IMR-90 (cell line): ENCODE data around the gene MAEA. TPM values are rescaled to one million over a fixed set of nuclear protein-coding genes. Genes with fewer than 3 reads are reported as not detected.

Experiments
- ATAC-seq: fragments of 200-7000 bp; cut with Tn5 transposase; 2 replicates; pipeline ENCODE4 v1.9.1; 2020; ENCODE audit warnings: low read depth, mild to moderate bottlenecking, moderate library complexity
- BruUV-seq: library from RNA; stranded (reverse); fragments of 400-500 nt; replicated peaks from 2 replicates; lab custom pipeline; 2021; lab: Mats Ljungman, UMichigan
- CTCF ChIA-PET: fragments of 300-600 bp; formaldehyde crosslinking; extraction: SDS; loops from one replicate; lab custom pipeline; 2021; ENCODE audit warnings: antibody characterized with exemption; lab: Yijun Ruan, JAX
- POLR2A ChIA-PET: fragments of 300-600 bp; sonication (Branson Sonifier 250); formaldehyde crosslinking; loops from one replicate; lab custom pipeline; 2022; ENCODE audit warnings: antibody characterized with exemption; ENCODE audit not compliant: unreplicated experiment; lab: Charles Lee
- DNase-seq: peaks from one replicate; pipeline ENCODE4 v3.0.0; 2013
- H2AFZ ChIP-seq: replicated peaks from 2 replicates; pipeline ENCODE3; 2013; ENCODE audit warnings: low read length, mild to moderate bottlenecking; ENCODE audit not compliant: poor library complexity
- H2AK5ac ChIP-seq: 2 replicates; pipeline ENCODE4 v1.6.1; 2013; ENCODE audit warnings: low read depth, low read length, inconsistent platforms
- H2AK9ac ChIP-seq: replicated peaks from 2 replicates; pipeline ENCODE3; 2013; ENCODE audit warnings: mild to moderate bottlenecking, low read depth, low read length, moderate library complexity; ENCODE audit not compliant: poor library complexity
- H2BK120ac ChIP-seq: 2 replicates; pipeline ENCODE4 v1.6.1; 2013; ENCODE audit warnings: low read depth, low read length, inconsistent platforms
- H2BK15ac ChIP-seq: 3 replicates; pipeline ENCODE4 v1.6.1; 2013; ENCODE audit warnings: low read depth, low read length, inconsistent platforms
- H2BK20ac ChIP-seq: 2 replicates; pipeline ENCODE4 v1.6.1; 2013; ENCODE audit warnings: low read depth, mild to moderate bottlenecking, inconsistent platforms, low read length, moderate library complexity
- H2BK5ac ChIP-seq: 2 replicates; pipeline ENCODE4 v1.6.1; 2013; ENCODE audit warnings: mild to moderate bottlenecking, low read depth, low read length, inconsistent platforms; ENCODE audit not compliant: poor library complexity, severe bottlenecking
- H3K14ac ChIP-seq: replicated peaks from 2 replicates; pipeline ENCODE4 v1.6.1; 2013; ENCODE audit warnings: low read depth, low read length, inconsistent platforms
- H3K18ac ChIP-seq: 2 replicates; pipeline ENCODE4 v1.6.1; 2013; ENCODE audit warnings: low read depth, low read length, control low read depth
- H3K23ac ChIP-seq: 2 replicates; pipeline ENCODE4 v1.6.1; 2013; ENCODE audit warnings: low read depth, low read length, inconsistent platforms
- H3K27ac ChIP-seq: 2 replicates; pipeline ENCODE4 v1.5.1; 2013; ENCODE audit warnings: mild to moderate bottlenecking, control low read depth, low read length; ENCODE audit not compliant: insufficient read depth
- H3K27me3 ChIP-seq: 2 replicates; pipeline ENCODE4 v1.6.1; 2013; ENCODE audit warnings: low read length; ENCODE audit not compliant: control insufficient read depth, insufficient read depth
- H3K36me3 ChIP-seq: 2 replicates; pipeline ENCODE4 v1.6.1; 2013; ENCODE audit warnings: low read length, mixed read lengths; ENCODE audit not compliant: control insufficient read depth, insufficient read depth
- H3K4ac ChIP-seq: 2 replicates; pipeline ENCODE4 v1.6.1; 2013; ENCODE audit warnings: low read depth, low read length, inconsistent platforms
- H3K4me1 ChIP-seq: 2 replicates; pipeline ENCODE4 v1.6.1; 2013; ENCODE audit warnings: low read length, mixed read lengths; ENCODE audit not compliant: control insufficient read depth, insufficient read depth
- H3K4me2 ChIP-seq: 2 replicates; pipeline ENCODE4 v1.6.1; 2013; ENCODE audit warnings: low read depth, mild to moderate bottlenecking, control low read depth, low read length, moderate library complexity
- H3K4me3 ChIP-seq: 2 replicates; pipeline ENCODE4 v1.5.1; 2013; ENCODE audit warnings: low read depth, mild to moderate bottlenecking, control low read depth, low read length, moderate library complexity; ENCODE audit not compliant: insufficient read depth
- H3K56ac ChIP-seq: 2 replicates; pipeline ENCODE4 v1.6.1; 2013; ENCODE audit warnings: low read length, inconsistent platforms; ENCODE audit not compliant: insufficient read depth; ENCODE audit errors: extremely low read depth
- H3K79me1 ChIP-seq, 2 experiments: 2 replicates each; pipeline ENCODE4 v1.6.1; 2013; ENCODE audit warnings: low read length in 2 of 2, inconsistent platforms in 1 of 2, low read depth in 1 of 2
- H3K9ac ChIP-seq: 2 replicates; pipeline ENCODE4 v1.6.1; 2013; ENCODE audit warnings: low read depth, low read length, control low read depth
- H3K9me1 ChIP-seq: 2 replicates; pipeline ENCODE4 v1.6.1; 2013; ENCODE audit warnings: low read length, inconsistent platforms; ENCODE audit not compliant: insufficient read depth
- H3K9me3 ChIP-seq: 2 replicates; pipeline ENCODE4 v1.6.1; 2013; ENCODE audit warnings: low read length; ENCODE audit not compliant: control insufficient read depth, insufficient read depth
- H4K20me1 ChIP-seq: 2 replicates; pipeline ENCODE4 v1.6.1; 2013; ENCODE audit warnings: low read length, inconsistent platforms; ENCODE audit not compliant: insufficient read depth
- H4K5ac ChIP-seq: 2 replicates; pipeline ENCODE4 v1.6.1; 2013; ENCODE audit warnings: mild to moderate bottlenecking, low read depth, low read length, control low read depth
- H4K8ac ChIP-seq, 2 experiments: 2 replicates each; pipeline ENCODE4 v1.6.1; 2013; ENCODE audit warnings: low read depth in 2 of 2, low read length in 2 of 2, control low read depth in 1 of 2, inconsistent platforms in 1 of 2
- H4K91ac ChIP-seq: 2 replicates; pipeline ENCODE4 v1.6.1; 2013; ENCODE audit warnings: low read depth, low read length, inconsistent platforms; ENCODE audit not compliant: insufficient read depth
- CEBPB ChIP-seq: IDR thresholded peaks from 2 replicates; pipeline ENCODE4 v1.6.1; 2012; ENCODE audit warnings: low read depth, low read length, improper control_type of control experiment
- FOS ChIP-seq: fragments of 150-350 bp; IDR thresholded peaks from 2 replicates; pipeline ENCODE4 v1.6.1; 2016; ENCODE audit warnings: low read depth, low read length
- NFE2L2 ChIP-seq: fragments of 150-350 bp; IDR thresholded peaks from 2 replicates; pipeline ENCODE4 v1.6.1; 2016; ENCODE audit warnings: low read depth, mild to moderate bottlenecking, low read length
- POLR2A ChIP-seq: IDR thresholded peaks from 2 replicates; pipeline ENCODE4 v1.6.1; 2012; ENCODE audit warnings: mild to moderate bottlenecking, low read depth, low read length
- RCOR1 ChIP-seq: IDR thresholded peaks from 2 replicates; pipeline ENCODE4 v1.6.1; 2012; ENCODE audit warnings: mild to moderate bottlenecking, low read length, improper control_type of control experiment; ENCODE audit not compliant: insufficient replicate concordance
- SMC3 ChIP-seq: fragments of 150-350 bp; IDR thresholded peaks from 2 replicates; pipeline ENCODE4 v1.6.1; 2016; ENCODE audit warnings: low read depth, mild to moderate bottlenecking, antibody characterized with exemption, low read length, moderate library complexity
- WGBS, 2 experiments: methylation state at CpG; one replicate each; pipeline versions ENCODE4 v1.1.5 to v1.1.7; 2013; ENCODE audit warnings: missing lambda C conversion rate in 2 of 2; ENCODE audit not compliant: insufficient read length in 1 of 2; ENCODE audit errors: extremely low coverage in 2 of 2; 5-methylcytosine and 5-hydroxymethylcytosine counted together
- dilution Hi-C: fragments of 300-500 bp; cut with HindIII; formaldehyde crosslinking; loops from one replicate; pipeline ENCODE4 v1.14.3; 2018; ENCODE audit warnings: low sequenced_read_pairs; ENCODE audit not compliant: unreplicated experiment
- in situ Hi-C: fragments of 300-500 bp; cut with MboI; formaldehyde crosslinking; loops from 3 replicates; pipeline ENCODE4 v1.14.3; 2019; ENCODE audit warnings: low sequenced_read_pairs, inconsistent platforms, mixed read lengths
- intact Hi-C: fragments of 100-400 bp; cut with micrococcal nuclease; formaldehyde crosslinking; loops from 2 replicates; pipeline ENCODE4 v1.10.0; 2022
- polyA plus RNA-seq, 3 experiments: library from polyadenylated mRNA; depleted of rRNA; stranded (reverse); fragments of >200 nt; gene quantifications; 2 replicates each; pipeline ENCODE4 v1.2.3, GENCODE V29; 2012; ENCODE audit warnings: low replicate concordance in 1 of 3
- total RNA-seq: library from RNA; depleted of rRNA; stranded (reverse); fragments of >200 nt; gene quantifications from 2 replicates; pipeline ENCODE4 v1.2.3, GENCODE V29; 2012
- TF ChIP-seq, protein P1 (sequence below): fragments of 150-350 bp; IDR thresholded peaks from 2 replicates; pipeline ENCODE4 v1.6.1; 2016; ENCODE audit warnings: low read depth, mild to moderate bottlenecking, low read length, moderate library complexity, borderline replicate concordance
- TF ChIP-seq, protein P2 (sequence below): conservative IDR thresholded peaks from 2 replicates; pipeline ENCODE4 v1.5.1; 2012; ENCODE audit warnings: mild to moderate bottlenecking, low read depth, low read length, improper control_type of control experiment

The MAEA gene
- total and polyA plus RNA-seq, 2 of the 4 experiments (the other 2 are of a cell fraction): 61.5 to 108 TPM

DNA sequence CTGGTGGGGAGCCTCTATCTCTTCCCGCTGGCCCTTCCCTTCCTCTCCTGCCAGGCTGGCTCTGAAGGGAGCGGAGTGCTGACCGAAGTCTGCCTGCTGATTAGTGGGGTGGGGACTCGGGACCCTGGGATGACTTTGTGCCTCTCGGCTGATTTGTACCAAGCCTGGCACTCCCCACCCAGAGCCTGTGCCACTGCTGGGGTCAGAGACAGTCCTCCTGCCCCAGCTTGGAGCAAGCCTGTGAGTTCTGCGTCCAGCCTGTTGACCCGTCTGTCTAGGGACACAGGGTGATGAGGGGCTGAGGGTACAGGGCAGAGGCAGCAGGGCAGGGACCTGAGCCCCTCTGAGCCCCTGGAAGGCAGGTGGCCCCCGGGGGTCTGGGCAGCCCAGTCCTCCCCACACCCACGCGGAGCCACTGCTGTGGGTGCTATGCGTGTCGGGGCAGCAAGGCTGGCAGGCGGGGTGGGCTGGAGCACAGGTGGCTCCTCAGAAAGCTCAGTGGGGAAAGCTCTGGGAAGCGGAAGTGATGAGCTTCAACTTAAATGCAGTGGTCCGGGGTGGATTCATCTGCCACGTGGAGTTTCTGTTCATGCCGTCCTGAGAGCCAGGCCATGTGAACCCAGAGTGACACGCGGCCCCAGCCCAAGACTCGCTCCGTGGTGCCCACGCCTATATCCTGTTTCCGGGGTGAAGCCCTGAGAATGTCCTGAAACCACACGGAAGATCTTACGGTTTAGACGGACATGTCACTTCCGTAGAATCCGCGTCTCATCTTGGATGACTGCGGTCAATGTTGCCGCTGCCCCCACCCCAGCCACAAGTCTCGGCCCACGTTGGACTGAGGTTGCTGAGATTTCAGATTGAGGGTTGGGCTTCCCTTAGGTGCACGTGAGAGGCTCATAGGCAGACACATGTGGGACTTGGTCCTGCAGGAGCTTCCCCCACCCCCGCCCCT lies 36.3 kb downstream of the MAEA start (continued):
- TF ChIP-seq NFE2L2: no peak
- TF ChIP-seq CEBPB: no peak

DNA sequence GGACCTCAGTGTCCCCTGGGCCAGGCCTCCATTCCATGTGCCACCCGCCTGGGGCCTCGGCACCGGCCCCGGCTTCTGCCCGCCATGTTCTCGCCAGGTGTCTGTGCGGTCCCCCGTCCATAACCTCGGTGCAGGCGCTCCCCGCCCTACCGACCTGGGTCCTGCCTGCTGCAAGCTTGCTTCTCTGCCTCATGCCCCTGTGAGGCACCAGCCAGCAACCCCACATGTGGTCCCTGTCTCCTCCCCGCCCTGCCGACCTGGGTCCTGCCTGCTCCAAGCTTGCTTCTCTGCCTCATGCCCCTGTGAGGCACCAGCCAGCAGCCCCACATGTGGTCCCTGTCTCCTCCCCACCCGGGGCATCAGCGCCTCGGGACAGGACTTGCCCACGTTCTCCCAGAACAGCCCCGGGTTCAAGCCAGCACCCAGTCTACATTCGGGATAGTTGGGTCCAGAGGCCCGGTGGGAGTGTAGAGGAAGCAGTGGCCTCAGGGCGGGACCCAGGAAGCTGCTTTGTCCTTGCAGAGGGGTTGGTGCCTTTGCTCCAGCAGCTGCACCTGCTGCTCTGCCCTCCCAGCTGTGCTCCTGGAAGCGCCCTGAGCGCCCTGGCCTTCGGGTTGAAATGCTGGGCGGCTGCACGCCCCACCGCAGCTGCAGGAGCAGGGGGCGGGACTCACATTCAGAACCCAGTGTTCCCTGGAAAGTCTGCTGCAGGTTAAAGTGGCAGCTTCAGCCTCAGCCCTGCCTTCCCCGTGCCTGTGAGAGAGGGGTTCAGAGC lies 37.2 kb downstream of the MAEA start:
- Histone ChIP-seq H4K20me1 (peaks cover 27% of the 10 kb centered on the region), H3K14ac (no peak overlapping the region), H3K4me2 (no peak overlapping the region), H2BK20ac (no peak overlapping the region), H2BK5ac (no peak overlapping the region), H3K18ac (no peak overlapping the region), H4K5ac (no peak overlapping the region), H4K91ac (no peak overlapping the region), H3K4me1 (no peaks in the 10 kb centered on the region; the same call in 1 of the 2 replicates), H3K56ac (no peak overlapping the region), H2AFZ (no peak overlapping the region), H4K8ac (no peak overlapping the region), H3K27ac (no peak overlapping the region), H3K36me3 (peaks cover 74% of the 10 kb centered on the region), H2AK5ac (no peak overlapping the region), H3K9ac (no peak overlapping the region), H3K79me1 (peaks cover 35 to 65% of the 10 kb centered on the region in 2 experiments), H3K4ac (no peak overlapping the region), H3K27me3 (no peaks in the 10 kb centered on the region), H3K9me1 (no peaks in the 10 kb centered on the region), H2BK15ac (no peak overlapping the region), H3K23ac (no peak overlapping the region), H3K9me3 (peaks cover 6% of the 10 kb centered on the region), H3K4me3 (no peak overlapping the region), H2BK120ac (no peak overlapping the region), H2AK9ac (no peak overlapping the region)
- DNase-seq (no peak), ATAC-seq (no peak)
- WGBS, 2 experiments: 98% methylated on average over 20 of the region's 30 CpGs; no CpG with 5 or more reads in 1 of the 2 experiments
- TF ChIP-seq, protein P1, sequence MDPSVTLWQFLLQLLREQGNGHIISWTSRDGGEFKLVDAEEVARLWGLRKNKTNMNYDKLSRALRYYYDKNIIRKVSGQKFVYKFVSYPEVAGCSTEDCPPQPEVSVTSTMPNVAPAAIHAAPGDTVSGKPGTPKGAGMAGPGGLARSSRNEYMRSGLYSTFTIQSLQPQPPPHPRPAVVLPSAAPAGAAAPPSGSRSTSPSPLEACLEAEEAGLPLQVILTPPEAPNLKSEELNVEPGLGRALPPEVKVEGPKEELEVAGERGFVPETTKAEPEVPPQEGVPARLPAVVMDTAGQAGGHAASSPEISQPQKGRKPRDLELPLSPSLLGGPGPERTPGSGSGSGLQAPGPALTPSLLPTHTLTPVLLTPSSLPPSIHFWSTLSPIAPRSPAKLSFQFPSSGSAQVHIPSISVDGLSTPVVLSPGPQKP: no peak
- TF ChIP-seq FOS (no peak), RCOR1 (no peak), SMC3 (no peak), POLR2A (no peak)
- TF ChIP-seq, protein P2, sequence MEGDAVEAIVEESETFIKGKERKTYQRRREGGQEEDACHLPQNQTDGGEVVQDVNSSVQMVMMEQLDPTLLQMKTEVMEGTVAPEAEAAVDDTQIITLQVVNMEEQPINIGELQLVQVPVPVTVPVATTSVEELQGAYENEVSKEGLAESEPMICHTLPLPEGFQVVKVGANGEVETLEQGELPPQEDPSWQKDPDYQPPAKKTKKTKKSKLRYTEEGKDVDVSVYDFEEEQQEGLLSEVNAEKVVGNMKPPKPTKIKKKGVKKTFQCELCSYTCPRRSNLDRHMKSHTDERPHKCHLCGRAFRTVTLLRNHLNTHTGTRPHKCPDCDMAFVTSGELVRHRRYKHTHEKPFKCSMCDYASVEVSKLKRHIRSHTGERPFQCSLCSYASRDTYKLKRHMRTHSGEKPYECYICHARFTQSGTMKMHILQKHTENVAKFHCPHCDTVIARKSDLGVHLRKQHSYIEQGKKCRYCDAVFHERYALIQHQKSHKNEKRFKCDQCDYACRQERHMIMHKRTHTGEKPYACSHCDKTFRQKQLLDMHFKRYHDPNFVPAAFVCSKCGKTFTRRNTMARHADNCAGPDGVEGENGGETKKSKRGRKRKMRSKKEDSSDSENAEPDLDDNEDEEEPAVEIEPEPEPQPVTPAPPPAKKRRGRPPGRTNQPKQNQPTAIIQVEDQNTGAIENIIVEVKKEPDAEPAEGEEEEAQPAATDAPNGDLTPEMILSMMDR: no peak
- no TSS peak for BruUV-seq
- in situ Hi-C loops (no loop called here), dilution Hi-C loops (no loop called here), intact Hi-C loops (no loop called here)
- CTCF ChIA-PET: no interaction called here
- POLR2A ChIA-PET: no interaction called here
